T-helper 1 cell treated with Interleukin-12 subunit alpha and Interleukin-12 subunit beta and Interleukin-4 antibody, amounts not matched to agents 30 μg/mL and 1 μg/mL, for 36 hours (primary cell): ENCODE data around the gene DPH1.

ENCODE experiments used
- H3K27ac Mint-ChIP-seq: one replicate; pipeline ENCODE4 v1.8.0; 2021; ENCODE audit warnings: mild to moderate bottlenecking, mixed read lengths
- H3K27me3 Mint-ChIP-seq: one replicate; pipeline ENCODE4 v1.8.0; 2021; ENCODE audit warnings: low read depth, mixed read lengths
- H3K36me3 Mint-ChIP-seq: one replicate; pipeline ENCODE4 v1.8.0; 2021; ENCODE audit warnings: low read depth, mixed read lengths
- H3K4me1 Mint-ChIP-seq: one replicate; pipeline ENCODE4 v1.8.0; 2021; ENCODE audit warnings: low read depth, mixed read lengths
- H3K4me3 Mint-ChIP-seq: one replicate; pipeline ENCODE4 v1.8.0; 2021; ENCODE audit warnings: mild to moderate bottlenecking, moderate library complexity, mixed read lengths
- H3K9me3 Mint-ChIP-seq: one replicate; pipeline ENCODE4 v1.8.0; 2021; ENCODE audit warnings: mixed read lengths

DPH1 gene

GRCh38 chr17:2047590-2047989 lies 17.6 kb downstream of the DPH1 start:
- no peak overlapping the region for H3K4me3 Mint-ChIP-seq
- H3K4me1 Mint-ChIP-seq = peaks cover 29% of the 10 kb centered on the region
- no peak overlapping the region for H3K27ac Mint-ChIP-seq
- H3K9me3 Mint-ChIP-seq = no peaks in the 10 kb centered on the region
- peaks cover 7% of the 10 kb centered on the region for H3K27me3 Mint-ChIP-seq
- H3K36me3 Mint-ChIP-seq = peaks cover 12% of the 10 kb centered on the region

- peak overlapping the region; percentile 68 for H3K4me3 Mint-ChIP-seq
These were observed 18.9 kb downstream of the DPH1 start for GRCh38 chr17:2048805-2049204.

GRCh38 chr17:2049333-2050299 lies 19.7 kb downstream of the DPH1 start:
- H3K4me3 Mint-ChIP-seq = peak overlapping the region; percentile 68
- peaks cover 2% of the 10 kb centered on the region for H3K36me3 Mint-ChIP-seq
- H3K27ac Mint-ChIP-seq = peak overlapping the region; percentile 43
- no peaks in the 10 kb centered on the region for H3K9me3 Mint-ChIP-seq
- H3K4me1 Mint-ChIP-seq = peaks cover 27% of the 10 kb centered on the region
- H3K27me3 Mint-ChIP-seq = peaks cover 13% of the 10 kb centered on the region

More at GRCh38 chr17:2048805-2049204, 18.9 kb downstream of the DPH1 start:
- peaks cover 4% of the 10 kb centered on the region for H3K36me3 Mint-ChIP-seq
- peaks cover 25% of the 10 kb centered on the region for H3K4me1 Mint-ChIP-seq
- no peaks in the 10 kb centered on the region for H3K9me3 Mint-ChIP-seq
- no peak overlapping the region for H3K27ac Mint-ChIP-seq
- H3K27me3 Mint-ChIP-seq = peaks cover 13% of the 10 kb centered on the region

GRCh38 chr17:2050300-2051060 lies 20.5 kb downstream of the DPH1 start:
- H3K27me3 Mint-ChIP-seq = peaks cover 13% of the 10 kb centered on the region
- no peak overlapping the region for H3K27ac Mint-ChIP-seq
- no peak overlapping the region for H3K4me3 Mint-ChIP-seq
- peaks cover 26% of the 10 kb centered on the region for H3K4me1 Mint-ChIP-seq
- H3K9me3 Mint-ChIP-seq = no peaks in the 10 kb centered on the region
- no peaks in the 10 kb centered on the region for H3K36me3 Mint-ChIP-seq

GRCh38 chr17:2051061-2051932 lies 21.3 kb downstream of the DPH1 start:
- peaks cover 26% of the 10 kb centered on the region for H3K4me1 Mint-ChIP-seq
- no peaks in the 10 kb centered on the region for H3K36me3 Mint-ChIP-seq
- H3K27ac Mint-ChIP-seq = peak overlapping the region; percentile 63
- peaks cover 13% of the 10 kb centered on the region for H3K27me3 Mint-ChIP-seq
- H3K9me3 Mint-ChIP-seq = no peaks in the 10 kb centered on the region
- H3K4me3 Mint-ChIP-seq = peak overlapping the region; percentile 58

GRCh38 chr17:2051933-2052559 lies 22.1 kb downstream of the DPH1 start:
- peak overlapping the region; percentile 53 for H3K4me3 Mint-ChIP-seq
- H3K27ac Mint-ChIP-seq = peak overlapping the region; percentile 63
- H3K9me3 Mint-ChIP-seq = no peaks in the 10 kb centered on the region
- H3K27me3 Mint-ChIP-seq = peaks cover 13% of the 10 kb centered on the region
- H3K4me1 Mint-ChIP-seq = peaks cover 26% of the 10 kb centered on the region
- no peaks in the 10 kb centered on the region for H3K36me3 Mint-ChIP-seq

- H3K27ac Mint-ChIP-seq = peak overlapping the region; percentile 86
- H3K4me3 Mint-ChIP-seq = peak overlapping the region; percentile 84
- H3K9me3 Mint-ChIP-seq = no peaks in the 10 kb centered on the region
- peaks cover 22% of the 10 kb centered on the region for H3K4me1 Mint-ChIP-seq
- peaks cover 13% of the 10 kb centered on the region for H3K27me3 Mint-ChIP-seq
- H3K36me3 Mint-ChIP-seq = peaks cover 2% of the 10 kb centered on the region
These were observed 23.7 kb downstream of the DPH1 start for GRCh38 chr17:2053380-2054261.

- H3K36me3 Mint-ChIP-seq = peaks cover 2% of the 10 kb centered on the region
- H3K27me3 Mint-ChIP-seq = peaks cover 13% of the 10 kb centered on the region
- H3K9me3 Mint-ChIP-seq = no peaks in the 10 kb centered on the region
- peak overlapping the region; percentile 84 for H3K4me3 Mint-ChIP-seq
- H3K4me1 Mint-ChIP-seq = peaks cover 18% of the 10 kb centered on the region
- peak overlapping the region; percentile 86 for H3K27ac Mint-ChIP-seq
These were observed 24.2 kb downstream of the DPH1 start for GRCh38 chr17:2054262-2054511.

GRCh38 chr17:2054512-2055291 lies 24.7 kb downstream of the DPH1 start, which contains the start of gene HIC1:
TSS of gene HIC1 (plus strand) at chr17:2055103. CDS start at chr17:2056691, 1,588 bp downstream.
- Mint-ChIP-seq H3K27ac (peak within 1 kb of the TSS; percentile 86), H3K4me3 (peak within 1 kb of the TSS; percentile 84), H3K4me1 (peaks cover 18% of the 10 kb centered on the region), H3K9me3 (no peaks in the 10 kb centered on the region), H3K36me3 (peaks cover 6% of the 10 kb centered on the region), H3K27me3 (peaks cover 13% of the 10 kb centered on the region)

GRCh38 chr17:2055292-2056205 lies 25.6 kb downstream of the DPH1 start:
- Mint-ChIP-seq H3K36me3 (peaks cover 13% of the 10 kb centered on the region), H3K4me1 (peaks cover 26% of the 10 kb centered on the region), H3K27me3 (peaks cover 13% of the 10 kb centered on the region), H3K4me3 (peak overlapping the region; percentile 85), H3K27ac (no peak overlapping the region), H3K9me3 (no peaks in the 10 kb centered on the region)

GRCh38 chr17:2056206-2057174 lies 26.5 kb downstream of the DPH1 start:
- H3K27me3 Mint-ChIP-seq = peaks cover 12% of the 10 kb centered on the region
- H3K4me1 Mint-ChIP-seq = peaks cover 29% of the 10 kb centered on the region
- H3K4me3 Mint-ChIP-seq = peak overlapping the region; percentile 85
- H3K36me3 Mint-ChIP-seq = peaks cover 16% of the 10 kb centered on the region
- H3K27ac Mint-ChIP-seq = peak overlapping the region; percentile 84
- no peaks in the 10 kb centered on the region for H3K9me3 Mint-ChIP-seq
